ENCODE data around the gene ATAD1. TPM values are rescaled to one million over a fixed set of nuclear protein-coding genes. Genes with fewer than 3 reads are reported as not detected.
A peak's percentile ranks its signal among the peaks of the same experiment; 100 is the strongest.
"Not testable (repeated sequence)": the region's sequence is repeated elsewhere in the genome, so short reads cannot be mapped to it uniquely, and the experiment has no call there.

The ATAD1 gene
- total RNA-seq, 1 experiment from 2014 or later: 62.0 TPM

GRCh38 chr10:87849001-87849400, 31.0 kb upstream of the ATAD1 start:
- ChIA-PET POLR2A (no interaction called here), CTCF (no interaction called here)
- no peaks in the 10 kb centered on the region for H3K27me3 ChIP-seq (ENCODE audit: control insufficient read depth, insufficient read depth, low read length)
- no peak overlapping the region for H3K4me3 ChIP-seq (ENCODE audit: low read depth in 2 of 2, low read length in 2 of 2)
- H3K36me3 ChIP-seq (ENCODE audit: control insufficient read depth, insufficient read depth, low read length): no peaks in the 10 kb centered on the region
- no peaks in the 10 kb centered on the region for H3K9me3 ChIP-seq (ENCODE audit: control insufficient read depth, insufficient read depth, low read depth, low read length)
- no peak for DNase-seq (ENCODE audit: low read depth, low spot score)
- peaks cover 23% of the 10 kb centered on the region for H3K4me1 ChIP-seq (ENCODE audit: control insufficient read depth, insufficient read depth, low read length)
- intact Hi-C loops (cut with micrococcal nuclease; ENCODE audit: unreplicated experiment): no loop called here
- TF ChIP-seq POLR2AphosphoS5 (IDR thresholded peaks at IDR 0.05; ENCODE audit: low read depth, low read length) (no peak), CTCF (IDR thresholded peaks at IDR 0.05) (no peak), SIN3A (IDR thresholded peaks at IDR 0.05; ENCODE audit: borderline replicate concordance, insufficient read depth, low read depth, low read length) (no peak)
- in situ Hi-C loops (cut with HindIII; ENCODE audit: low pct_unique_long_range_greater_than_20kb, low sequenced_read_pairs): no loop called here
- no peak for ATAC-seq
- H3K27ac ChIP-seq (ENCODE audit: low read length): no peak overlapping the region
- BruUV-seq (replicated peaks): no TSS peak

GRCh38 chr10:87847550-87847949, 29.5 kb upstream of the ATAD1 start:
- no TSS peak for BruUV-seq (replicated peaks)
- ChIA-PET CTCF (no interaction called here), POLR2A (no interaction called here)
- no peaks in the 10 kb centered on the region for H3K27me3 ChIP-seq (ENCODE audit: control insufficient read depth, insufficient read depth, low read length)
- H3K4me1 ChIP-seq (ENCODE audit: control insufficient read depth, insufficient read depth, low read length): peaks cover 26% of the 10 kb centered on the region
- H3K36me3 ChIP-seq (ENCODE audit: control insufficient read depth, insufficient read depth, low read length): no peaks in the 10 kb centered on the region
- TF ChIP-seq TCF7L2 (IDR thresholded peaks at IDR 0.05; ENCODE audit: low read depth, low read length): no peak
- TF ChIP-seq SIN3A (IDR thresholded peaks at IDR 0.05; ENCODE audit: borderline replicate concordance, insufficient read depth, low read depth, low read length): no peak
- H3K9me3 ChIP-seq (ENCODE audit: control insufficient read depth, insufficient read depth, low read depth, low read length): no peaks in the 10 kb centered on the region
- in situ Hi-C loops (cut with HindIII; ENCODE audit: low pct_unique_long_range_greater_than_20kb, low sequenced_read_pairs): no loop called here
- intact Hi-C loops (cut with micrococcal nuclease; ENCODE audit: unreplicated experiment): no loop called here
- ATAC-seq (no peak), DNase-seq (ENCODE audit: low read depth, low spot score) (no peak)
- H3K4me3 ChIP-seq (ENCODE audit: low read depth in 2 of 2, low read length in 2 of 2): no peak overlapping the region
- H3K27ac ChIP-seq (ENCODE audit: low read length): no peak overlapping the region

- H3K27me3 ChIP-seq (ENCODE audit: control insufficient read depth, insufficient read depth, low read length); H3K9me3 ChIP-seq (ENCODE audit: control insufficient read depth, insufficient read depth, low read depth, low read length); in situ Hi-C loops (cut with HindIII; ENCODE audit: low pct_unique_long_range_greater_than_20kb, low sequenced_read_pairs); BruUV-seq (replicated peaks); H3K36me3 ChIP-seq (ENCODE audit: control insufficient read depth, insufficient read depth, low read length); CTCF ChIA-PET; ATAC-seq; H3K4me3 ChIP-seq (ENCODE audit: low read depth in 2 of 2, low read length in 2 of 2); DNase-seq (ENCODE audit: low read depth, low spot score); intact Hi-C loops (cut with micrococcal nuclease; ENCODE audit: unreplicated experiment); H3K27ac ChIP-seq (ENCODE audit: low read length): not testable (repeated sequence)
- POLR2A ChIA-PET: interaction anchor here (0.6 kb wide), 1 partner anchor 1635 kb away, joined by 3 read pairs; no protein-coding TSS in a partner anchor
- H3K4me1 ChIP-seq (ENCODE audit: control insufficient read depth, insufficient read depth, low read length): peaks cover 31% of the 10 kb centered on the region
These were observed 28.7 kb upstream of the ATAD1 start for GRCh38 chr10:87846711-87847110.

GRCh38 chr10:87846023-87846422, 28.0 kb upstream of the ATAD1 start:
- ATAC-seq: peak; percentile 84
- Histone ChIP-seq H3K27me3 (ENCODE audit: control insufficient read depth, insufficient read depth, low read length) (no peaks in the 10 kb centered on the region), H3K4me1 (ENCODE audit: control insufficient read depth, insufficient read depth, low read length) (peaks cover 31% of the 10 kb centered on the region), H3K36me3 (ENCODE audit: control insufficient read depth, insufficient read depth, low read length) (no peaks in the 10 kb centered on the region), H3K27ac (ENCODE audit: low read length) (peak overlapping the region; percentile 72), H3K4me3 (ENCODE audit: low read depth in 2 of 2, low read length in 2 of 2) (0 out of 4 replicates have a peak overlapping the region, but pooled peaks of 1 of the 2 experiments have one; percentile 1), H3K9me3 (ENCODE audit: control insufficient read depth, insufficient read depth, low read depth, low read length) (no peaks in the 10 kb centered on the region)
- no TSS peak for BruUV-seq (replicated peaks)
- in situ Hi-C loops (cut with HindIII; ENCODE audit: low pct_unique_long_range_greater_than_20kb, low sequenced_read_pairs): no loop called here
- ChIA-PET POLR2A (interaction anchor here (0.5 to 0.6 kb wide), 3 partner anchors 989 to 1634 kb away, joined by 3 to 9 read pairs (median 4); no protein-coding TSS in a partner anchor), CTCF (no interaction called here)
- TF ChIP-seq TCF7L2 (IDR thresholded peaks at IDR 0.05; ENCODE audit: low read depth, low read length) (peak; percentile 46; the same call in 1 of the 2 replicates), REST (IDR thresholded peaks at IDR 0.05; ENCODE audit: insufficient read depth in 1 of 2, low read depth in 2 of 2, low read length in 1 of 2) (no peak), POLR2AphosphoS5 (IDR thresholded peaks at IDR 0.05; ENCODE audit: low read depth, low read length) (no peak), CTCF (IDR thresholded peaks at IDR 0.05) (no peak)
- intact Hi-C loops (cut with micrococcal nuclease; ENCODE audit: unreplicated experiment): no loop called here
- DNase-seq (ENCODE audit: low read depth, low spot score): peak; percentile 81

Data from Panc1 (cell line).